Panc1 (cell line): ENCODE measurements around the gene SLC36A4.

Experiments
- POLR2AphosphoS5 ChIP-seq: IDR thresholded peaks from 2 replicates; pipeline ENCODE4 v1.6.1; 2012; ENCODE audit warnings: mild to moderate bottlenecking, low read depth, low read length, moderate library complexity
- SIN3A ChIP-seq: IDR thresholded peaks from 2 replicates; pipeline ENCODE4 v1.6.1; 2012; ENCODE audit warnings: low read depth, mild to moderate bottlenecking, low read length, moderate library complexity, borderline replicate concordance; ENCODE audit not compliant: insufficient read depth
- TCF7L2 ChIP-seq: IDR thresholded peaks from 2 replicates; pipeline ENCODE4 v1.6.1; 2011; ENCODE audit warnings: mild to moderate bottlenecking, low read depth, low read length, inconsistent platforms
- TF ChIP-seq, protein P1 (sequence below): fragments of 450-650 bp; IDR thresholded peaks from 2 replicates; pipeline ENCODE4 v1.5.1; 2017; ENCODE audit warnings: mild to moderate bottlenecking
- TF ChIP-seq, protein P2 (sequence below), 2 experiments: IDR thresholded peaks; 2 replicates each; pipeline ENCODE4 v1.6.1; 2011 to 2012; ENCODE audit warnings: low read depth in 2 of 2, control low read depth in 1 of 2, low read length in 1 of 2, mild to moderate bottlenecking in 1 of 2, moderate library complexity in 1 of 2; ENCODE audit not compliant: insufficient read depth in 1 of 2

DNA sequence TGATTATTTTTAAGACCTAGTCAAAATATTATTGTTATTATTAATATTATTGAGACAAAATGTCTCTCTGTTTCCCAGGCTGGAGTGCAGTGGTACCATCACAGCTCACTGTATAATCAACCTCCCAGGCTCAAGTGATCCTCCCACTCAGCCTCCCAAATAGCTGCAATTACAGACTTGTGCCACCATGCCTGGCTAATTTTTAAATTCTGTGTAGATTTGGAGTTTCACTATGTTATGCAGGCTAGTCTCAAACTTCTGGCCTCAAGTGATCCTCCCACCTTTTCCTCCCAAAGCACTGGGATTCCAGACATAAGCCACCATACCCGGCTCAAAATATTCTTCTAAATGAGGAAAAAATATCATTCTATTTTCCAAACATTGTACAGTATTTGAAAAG is 37.0 kb downstream of the SLC36A4 start:
- no peak for TF ChIP-seq POLR2AphosphoS5
- TF ChIP-seq, protein P1, sequence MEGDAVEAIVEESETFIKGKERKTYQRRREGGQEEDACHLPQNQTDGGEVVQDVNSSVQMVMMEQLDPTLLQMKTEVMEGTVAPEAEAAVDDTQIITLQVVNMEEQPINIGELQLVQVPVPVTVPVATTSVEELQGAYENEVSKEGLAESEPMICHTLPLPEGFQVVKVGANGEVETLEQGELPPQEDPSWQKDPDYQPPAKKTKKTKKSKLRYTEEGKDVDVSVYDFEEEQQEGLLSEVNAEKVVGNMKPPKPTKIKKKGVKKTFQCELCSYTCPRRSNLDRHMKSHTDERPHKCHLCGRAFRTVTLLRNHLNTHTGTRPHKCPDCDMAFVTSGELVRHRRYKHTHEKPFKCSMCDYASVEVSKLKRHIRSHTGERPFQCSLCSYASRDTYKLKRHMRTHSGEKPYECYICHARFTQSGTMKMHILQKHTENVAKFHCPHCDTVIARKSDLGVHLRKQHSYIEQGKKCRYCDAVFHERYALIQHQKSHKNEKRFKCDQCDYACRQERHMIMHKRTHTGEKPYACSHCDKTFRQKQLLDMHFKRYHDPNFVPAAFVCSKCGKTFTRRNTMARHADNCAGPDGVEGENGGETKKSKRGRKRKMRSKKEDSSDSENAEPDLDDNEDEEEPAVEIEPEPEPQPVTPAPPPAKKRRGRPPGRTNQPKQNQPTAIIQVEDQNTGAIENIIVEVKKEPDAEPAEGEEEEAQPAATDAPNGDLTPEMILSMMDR = no peak
- TF ChIP-seq, protein P2, sequence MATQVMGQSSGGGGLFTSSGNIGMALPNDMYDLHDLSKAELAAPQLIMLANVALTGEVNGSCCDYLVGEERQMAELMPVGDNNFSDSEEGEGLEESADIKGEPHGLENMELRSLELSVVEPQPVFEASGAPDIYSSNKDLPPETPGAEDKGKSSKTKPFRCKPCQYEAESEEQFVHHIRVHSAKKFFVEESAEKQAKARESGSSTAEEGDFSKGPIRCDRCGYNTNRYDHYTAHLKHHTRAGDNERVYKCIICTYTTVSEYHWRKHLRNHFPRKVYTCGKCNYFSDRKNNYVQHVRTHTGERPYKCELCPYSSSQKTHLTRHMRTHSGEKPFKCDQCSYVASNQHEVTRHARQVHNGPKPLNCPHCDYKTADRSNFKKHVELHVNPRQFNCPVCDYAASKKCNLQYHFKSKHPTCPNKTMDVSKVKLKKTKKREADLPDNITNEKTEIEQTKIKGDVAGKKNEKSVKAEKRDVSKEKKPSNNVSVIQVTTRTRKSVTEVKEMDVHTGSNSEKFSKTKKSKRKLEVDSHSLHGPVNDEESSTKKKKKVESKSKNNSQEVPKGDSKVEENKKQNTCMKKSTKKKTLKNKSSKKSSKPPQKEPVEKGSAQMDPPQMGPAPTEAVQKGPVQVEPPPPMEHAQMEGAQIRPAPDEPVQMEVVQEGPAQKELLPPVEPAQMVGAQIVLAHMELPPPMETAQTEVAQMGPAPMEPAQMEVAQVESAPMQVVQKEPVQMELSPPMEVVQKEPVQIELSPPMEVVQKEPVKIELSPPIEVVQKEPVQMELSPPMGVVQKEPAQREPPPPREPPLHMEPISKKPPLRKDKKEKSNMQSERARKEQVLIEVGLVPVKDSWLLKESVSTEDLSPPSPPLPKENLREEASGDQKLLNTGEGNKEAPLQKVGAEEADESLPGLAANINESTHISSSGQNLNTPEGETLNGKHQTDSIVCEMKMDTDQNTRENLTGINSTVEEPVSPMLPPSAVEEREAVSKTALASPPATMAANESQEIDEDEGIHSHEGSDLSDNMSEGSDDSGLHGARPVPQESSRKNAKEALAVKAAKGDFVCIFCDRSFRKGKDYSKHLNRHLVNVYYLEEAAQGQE (IDR thresholded peaks at IDR 0.05; ENCODE audit: insufficient read depth in 1 of 2, low read depth in 2 of 2, low read length in 1 of 2) = no peak
- no peak for TF ChIP-seq TCF7L2
- TF ChIP-seq SIN3A = no peak
